Peyer's patch (tissue), 4 donors: Measurements from ENCODE around the gene MBNL2. TPM values are rescaled to one million over a fixed set of nuclear protein-coding genes. Genes with fewer than 3 reads are reported as not detected.
"Not testable (repeated sequence)": the region's sequence is repeated elsewhere in the genome, so short reads cannot be mapped to it uniquely, and the experiment has no call there.

Source experiments
- DNase-seq, 3 donors: peaks; one replicate each; pipeline ENCODE4 v3.0.0-alpha.2; 2017 to 2019
- H3K27ac ChIP-seq, 4 donors: fragments of 200-600 bp; sonication (generic); one replicate each; pipeline ENCODE4 v1.5.1; 2016 to 2019
- H3K27me3 ChIP-seq, 2 donors: fragments of 200-600 bp; sonication (generic); one replicate each; pipeline ENCODE4 v1.5.1; 2019
- H3K36me3 ChIP-seq, 3 donors: fragments of 200-600 bp; sonication (generic); one replicate each; pipeline ENCODE4 v1.5.1; 2016 to 2019
- H3K4me1 ChIP-seq, 4 donors: fragments of 200-600 bp; sonication (generic); one replicate each; pipeline ENCODE4 v1.5.1; 2016 to 2019
- H3K4me3 ChIP-seq, 4 donors: fragments of 200-600 bp; sonication (generic); 1 replicate in 3 of 4; 2 replicates in 1 of 4; pipeline ENCODE4 v1.5.1; 2016 to 2019; ENCODE audit warnings: mild to moderate bottlenecking in 1 of 4
- H3K9me3 ChIP-seq, 4 donors: fragments of 200-600 bp; sonication (generic); one replicate each; pipeline ENCODE4 v1.5.1; 2016 to 2019; ENCODE audit warnings: mild to moderate bottlenecking in 1 of 4
- CTCF ChIP-seq, 6 experiments: fragments of 450-650 bp in 4 of 6; fragments of 200-600 bp in 2 of 6; sonication (generic) in 1 of 6; IDR thresholded peaks; one replicate each; pipeline ENCODE4 v1.5.1; 2017 to 2019; ENCODE audit warnings: antibody characterized with exemption in 6 of 6, mild to moderate bottlenecking in 3 of 6, moderate library complexity in 1 of 6
- POLR2A ChIP-seq, 2 donors: fragments of 450-650 bp; IDR thresholded peaks; one replicate each; pipeline ENCODE4 v1.5.1; 2017; ENCODE audit warnings: antibody characterized with exemption in 2 of 2, mild to moderate bottlenecking in 2 of 2, moderate library complexity in 2 of 2
- total RNA-seq, 4 donors: library from RNA; depleted of rRNA; stranded (reverse); fragments of >200 nt; gene quantifications; one replicate each; pipeline ENCODE4 v1.1.0, GENCODE V29; 2016

Gene MBNL2
- total RNA-seq, 4 donors from 2014 or later, result 27.0 to 44.6 (median 36.3) TPM

- Histone ChIP-seq H3K27me3 (no peaks in the 10 kb centered on the region), H3K4me3 (no peak overlapping the region), H3K27ac (no peak overlapping the region), H3K4me1 (peaks cover 0 to 16% (median 0%) of the 10 kb centered on the region in 4 donors), H3K9me3 (no peaks in the 10 kb centered on the region), H3K36me3 (peaks cover 0 to 53% (median 3%) of the 10 kb centered on the region in 3 donors)
- TF ChIP-seq CTCF (IDR thresholded peaks at IDR 0.05) (no peak), POLR2A (IDR thresholded peaks at IDR 0.05) (no peak)
- DNase-seq, result no peak
These were observed 125.3 kb downstream of the MBNL2 start for GRCh38 chr13:97347255-97347932.

DNA sequence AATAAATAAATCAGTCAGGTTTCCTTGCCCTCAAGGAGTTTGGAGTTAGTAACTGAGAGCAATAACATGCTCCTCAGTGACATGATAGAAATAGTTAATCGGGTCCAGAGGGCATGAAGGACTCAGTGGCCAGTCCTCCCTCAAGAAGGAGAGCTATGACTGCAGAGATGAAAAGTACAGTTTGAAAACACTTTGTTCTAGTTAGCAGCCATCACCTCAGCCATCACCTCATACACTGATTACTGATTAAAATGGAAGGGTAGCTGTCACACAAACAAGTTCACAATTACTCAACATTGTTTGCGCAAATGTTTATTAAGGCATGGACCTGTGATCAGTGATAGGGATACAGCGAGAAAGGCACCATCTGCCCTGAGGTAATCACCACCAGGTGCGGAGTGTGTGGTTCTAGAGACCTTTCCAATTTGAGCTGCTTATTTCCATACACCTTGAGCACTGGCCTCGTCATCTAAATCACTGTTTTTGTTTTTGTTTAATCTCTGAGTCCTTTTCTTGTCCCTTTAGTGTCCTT, 126.5 kb downstream of the MBNL2 start:
- Histone ChIP-seq H3K4me3 (no peak overlapping the region), H3K4me1 (peaks cover 0 to 6% (median 0%) of the 10 kb centered on the region in 4 donors), H3K36me3 (peaks cover 0 to 58% (median 3%) of the 10 kb centered on the region in 3 donors), H3K9me3 (no peaks in the 10 kb centered on the region), H3K27me3 (no peaks in the 10 kb centered on the region), H3K27ac (peak overlapping the region in 1 of 4 donors; percentile 40)
- DNase-seq, result no peak
- TF ChIP-seq POLR2A (IDR thresholded peaks at IDR 0.05) (no peak), CTCF (IDR thresholded peaks at IDR 0.05) (peak in 1 of 6 experiments; percentile 7)

GRCh38 chr13:97352012-97352411, 129.9 kb downstream of the MBNL2 start:
- H3K27me3 ChIP-seq, DNase-seq, H3K4me1 ChIP-seq, H3K27ac ChIP-seq, H3K4me3 ChIP-seq, H3K9me3 ChIP-seq: not testable (repeated sequence)
- peaks cover 0 to 53% (median 3%) of the 10 kb centered on the region in 3 donors for H3K36me3 ChIP-seq

- DNase-seq, result no peak
- H3K36me3 ChIP-seq, result peaks cover 0 to 49% (median 3%) of the 10 kb centered on the region in 3 donors
- no peaks in the 10 kb centered on the region for H3K4me1 ChIP-seq
- no peaks in the 10 kb centered on the region for H3K27me3 ChIP-seq
- no peak overlapping the region for H3K4me3 ChIP-seq
- H3K27ac ChIP-seq, result no peak overlapping the region
- TF ChIP-seq CTCF (IDR thresholded peaks at IDR 0.05) (no peak), POLR2A (IDR thresholded peaks at IDR 0.05) (no peak)
- no peaks in the 10 kb centered on the region for H3K9me3 ChIP-seq
These were observed 130.7 kb downstream of the MBNL2 start for GRCh38 chr13:97352815-97353214.

GRCh38 chr13:97353927-97354675, 132.0 kb downstream of the MBNL2 start:
- H3K27ac ChIP-seq, result no peak overlapping the region
- no peaks in the 10 kb centered on the region for H3K9me3 ChIP-seq
- no peaks in the 10 kb centered on the region for H3K4me1 ChIP-seq
- no peak for DNase-seq
- peaks cover 0 to 46% (median 3%) of the 10 kb centered on the region in 3 donors for H3K36me3 ChIP-seq
- H3K4me3 ChIP-seq, result no peak overlapping the region
- TF ChIP-seq CTCF (IDR thresholded peaks at IDR 0.05) (no peak), POLR2A (IDR thresholded peaks at IDR 0.05) (no peak)
- H3K27me3 ChIP-seq, result no peaks in the 10 kb centered on the region

GRCh38 chr13:97354808-97355207, 132.7 kb downstream of the MBNL2 start:
- TF ChIP-seq POLR2A (IDR thresholded peaks at IDR 0.05), result no peak
- no peak for TF ChIP-seq CTCF (IDR thresholded peaks at IDR 0.05)
- Histone ChIP-seq H3K4me1 (no peaks in the 10 kb centered on the region), H3K27me3 (no peaks in the 10 kb centered on the region), H3K36me3 (peaks cover 0 to 40% (median 3%) of the 10 kb centered on the region in 3 donors), H3K27ac (no peak overlapping the region), H3K9me3 (no peaks in the 10 kb centered on the region), H3K4me3 (no peak overlapping the region)
- no peak for DNase-seq
